Measurements from ENCODE around the gene AGBL1. TPM values are rescaled to one million over a fixed set of nuclear protein-coding genes. Genes with fewer than 3 reads are reported as not detected.

Gene AGBL1
- total RNA-seq, 3 donors from 2014 or later, result 0.10 to 0.32 TPM; not detected in 1

GRCh38 chr15:86959254-86959653 is 879.6 kb downstream of the AGBL1 start:
- Histone ChIP-seq H3K36me3 (ENCODE audit: low read depth) (no peaks in the 10 kb centered on the region), H3K9me3 (no peaks in the 10 kb centered on the region), H3K4me3 (no peak overlapping the region), H3K4me1 (ENCODE audit: low read depth) (no peaks in the 10 kb centered on the region)
- TF ChIP-seq, protein P1, sequence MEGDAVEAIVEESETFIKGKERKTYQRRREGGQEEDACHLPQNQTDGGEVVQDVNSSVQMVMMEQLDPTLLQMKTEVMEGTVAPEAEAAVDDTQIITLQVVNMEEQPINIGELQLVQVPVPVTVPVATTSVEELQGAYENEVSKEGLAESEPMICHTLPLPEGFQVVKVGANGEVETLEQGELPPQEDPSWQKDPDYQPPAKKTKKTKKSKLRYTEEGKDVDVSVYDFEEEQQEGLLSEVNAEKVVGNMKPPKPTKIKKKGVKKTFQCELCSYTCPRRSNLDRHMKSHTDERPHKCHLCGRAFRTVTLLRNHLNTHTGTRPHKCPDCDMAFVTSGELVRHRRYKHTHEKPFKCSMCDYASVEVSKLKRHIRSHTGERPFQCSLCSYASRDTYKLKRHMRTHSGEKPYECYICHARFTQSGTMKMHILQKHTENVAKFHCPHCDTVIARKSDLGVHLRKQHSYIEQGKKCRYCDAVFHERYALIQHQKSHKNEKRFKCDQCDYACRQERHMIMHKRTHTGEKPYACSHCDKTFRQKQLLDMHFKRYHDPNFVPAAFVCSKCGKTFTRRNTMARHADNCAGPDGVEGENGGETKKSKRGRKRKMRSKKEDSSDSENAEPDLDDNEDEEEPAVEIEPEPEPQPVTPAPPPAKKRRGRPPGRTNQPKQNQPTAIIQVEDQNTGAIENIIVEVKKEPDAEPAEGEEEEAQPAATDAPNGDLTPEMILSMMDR (IDR thresholded peaks at IDR 0.05), result no peak
- DNase-seq, result no peak
- intact Hi-C loops (cut with DNase I, micrococcal nuclease), result no loop called here
- no peak for ATAC-seq

- no peaks in the 10 kb centered on the region for H3K9me3 ChIP-seq
- no peak overlapping the region for H3K4me3 ChIP-seq
- ATAC-seq (no peak), DNase-seq (no peak)
- no peaks in the 10 kb centered on the region for H3K36me3 ChIP-seq (ENCODE audit: low read depth)
- TF ChIP-seq, protein P1 (IDR thresholded peaks at IDR 0.05), result no peak
- intact Hi-C loops (cut with DNase I, micrococcal nuclease), result no loop called here
- no peaks in the 10 kb centered on the region for H3K4me1 ChIP-seq (ENCODE audit: low read depth)
These were observed 882.0 kb downstream of the AGBL1 start for GRCh38 chr15:86961669-86962068.

DNA sequence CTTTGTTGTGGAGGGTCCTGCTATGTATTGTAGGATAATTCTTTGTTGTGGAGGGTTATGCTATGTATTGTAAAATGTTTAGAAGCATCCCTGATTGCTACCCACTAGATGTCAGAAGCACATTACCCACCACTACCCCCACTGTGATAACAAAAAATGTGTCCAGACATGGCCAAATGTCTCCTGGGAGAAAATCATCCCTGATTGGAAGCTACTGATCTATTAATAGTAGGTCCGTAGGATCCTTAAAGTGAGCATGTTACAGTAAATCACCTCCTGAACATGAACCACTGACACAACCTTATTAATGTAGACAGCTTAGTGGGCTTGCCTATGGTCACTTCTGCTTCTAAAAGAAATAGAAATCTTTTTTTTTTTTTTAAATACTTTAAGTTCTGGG is 884.6 kb downstream of the AGBL1 start:
- TF ChIP-seq, protein P1 (IDR thresholded peaks at IDR 0.05), result no peak
- H3K9me3 ChIP-seq, result no peaks in the 10 kb centered on the region
- no peak for ATAC-seq
- intact Hi-C loops (cut with DNase I, micrococcal nuclease), result no loop called here
- no peaks in the 10 kb centered on the region for H3K4me1 ChIP-seq (ENCODE audit: low read depth)
- no peaks in the 10 kb centered on the region for H3K36me3 ChIP-seq (ENCODE audit: low read depth)
- no peak overlapping the region for H3K4me3 ChIP-seq
- no peak for DNase-seq

- no peak overlapping the region for H3K4me3 ChIP-seq
- no peaks in the 10 kb centered on the region for H3K36me3 ChIP-seq (ENCODE audit: low read depth)
- DNase-seq (no peak), ATAC-seq (no peak)
- H3K4me1 ChIP-seq (ENCODE audit: low read depth), result no peaks in the 10 kb centered on the region
- intact Hi-C loops (cut with DNase I, micrococcal nuclease), result no loop called here
- H3K9me3 ChIP-seq, result no peaks in the 10 kb centered on the region
- TF ChIP-seq, protein P1 (IDR thresholded peaks at IDR 0.05), result no peak
These were observed 888.6 kb downstream of the AGBL1 start for GRCh38 chr15:86968244-86968643.

- ATAC-seq (no peak), DNase-seq (no peak)
- Histone ChIP-seq H3K36me3 (ENCODE audit: low read depth) (no peaks in the 10 kb centered on the region), H3K4me3 (no peak overlapping the region), H3K4me1 (ENCODE audit: low read depth) (no peaks in the 10 kb centered on the region), H3K9me3 (no peaks in the 10 kb centered on the region)
- intact Hi-C loops (cut with DNase I, micrococcal nuclease), result no loop called here
- TF ChIP-seq, protein P1 (IDR thresholded peaks at IDR 0.05), result no peak
These were observed 889.7 kb downstream of the AGBL1 start for GRCh38 chr15:86969364-86969763.

DNA sequence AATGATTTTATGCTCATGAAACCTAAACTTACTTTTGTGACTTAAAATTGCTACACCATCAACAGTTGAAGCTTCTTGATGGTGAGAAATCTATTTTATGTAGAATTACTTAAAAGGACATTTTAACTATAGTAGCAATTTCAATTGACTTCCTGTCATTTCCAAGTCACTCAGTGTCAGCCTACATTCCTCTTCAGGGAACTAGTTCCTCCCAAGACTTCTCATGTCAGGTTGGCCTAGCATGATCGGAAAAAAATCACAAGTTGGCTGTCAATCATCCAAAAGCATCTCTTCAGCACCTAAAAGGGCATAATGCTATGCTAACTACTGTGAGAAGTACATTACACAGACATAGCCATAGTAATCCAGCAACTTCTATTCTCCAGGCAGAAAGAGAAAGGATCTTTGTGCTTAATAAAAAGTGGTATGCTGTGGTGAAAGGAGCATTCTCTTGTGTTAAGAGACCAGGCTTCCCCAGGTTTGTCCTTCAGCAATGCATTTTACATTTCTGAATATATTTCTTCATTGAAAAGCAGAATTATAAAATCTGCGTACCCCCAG is 893.7 kb downstream of the AGBL1 start:
- Histone ChIP-seq H3K4me1 (ENCODE audit: low read depth) (no peaks in the 10 kb centered on the region), H3K36me3 (ENCODE audit: low read depth) (no peaks in the 10 kb centered on the region), H3K4me3 (no peak overlapping the region), H3K9me3 (no peaks in the 10 kb centered on the region)
- TF ChIP-seq, protein P1 (IDR thresholded peaks at IDR 0.05), result no peak
- ATAC-seq (no peak), DNase-seq (no peak)
- intact Hi-C loops (cut with DNase I, micrococcal nuclease), result no loop called here

All from mucosa of descending colon (tissue), 3 donors.